HG03457 (cell line): ENCODE results near the gene IRX1.

Experiments used
- ATAC-seq: cut with Tn5 transposase; IDR thresholded peaks from one replicate; pipeline ENCODE4 v1.9.1; 2021; ENCODE audit warnings: moderate number of reproducible peaks; ENCODE audit not compliant: unreplicated experiment

Gene IRX1

DNA sequence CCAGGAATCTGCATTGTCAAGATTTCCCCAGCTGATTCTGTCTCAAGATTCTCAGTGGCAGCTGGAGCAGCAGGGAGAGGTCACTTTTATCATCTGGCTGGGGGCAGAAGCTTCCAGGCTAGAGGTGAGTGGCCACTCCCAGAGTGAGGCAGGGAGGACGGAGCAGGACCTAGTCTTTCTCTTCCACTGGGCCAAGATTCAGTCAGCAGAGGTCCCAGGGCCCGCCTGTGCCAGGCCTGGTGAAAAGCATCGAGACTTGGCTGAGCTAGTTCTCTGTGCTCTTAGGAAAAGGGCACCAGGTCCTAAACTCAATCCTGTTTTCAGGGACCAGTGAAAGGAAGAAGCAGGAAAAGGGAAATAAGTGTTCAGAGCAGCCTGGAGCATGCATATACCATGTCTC, 46.6 kb downstream of the IRX1 start:
- no peak for ATAC-seq

GRCh38 chr5:3650320-3650719, 54.7 kb downstream of the IRX1 start:
- ATAC-seq: no peak

DNA sequence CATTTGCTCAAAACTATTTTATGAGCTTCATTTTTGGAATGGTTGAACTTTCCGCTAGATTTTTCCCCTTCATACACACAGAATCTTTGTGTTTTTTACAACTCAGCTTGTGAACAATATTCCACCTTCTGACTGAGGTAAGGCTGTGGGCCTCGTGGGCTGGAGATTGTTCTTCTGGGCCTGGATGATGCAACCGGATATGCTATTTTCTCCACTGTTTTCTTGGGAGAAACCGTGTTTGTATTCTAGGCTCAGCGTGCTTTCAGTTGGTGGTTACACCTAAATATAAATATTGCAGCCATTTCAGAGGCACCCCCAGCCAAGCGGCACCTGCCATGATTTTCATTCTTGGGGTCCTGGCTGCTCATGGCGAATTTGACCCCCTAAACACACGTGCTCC, 55.2 kb downstream of the IRX1 start:
- no peak for ATAC-seq
